SK-N-SH treated with all-trans-retinoic acid at 6 μM for 48 hours (cell line): Measurements from ENCODE around the gene IFI44L.

Experiments used
- ATAC-seq: fragments of 200-7000 bp; cut with Tn5 transposase; 3 replicates; pipeline ENCODE4 v1.9.1; 2020; ENCODE audit warnings: mild to moderate bottlenecking, moderate library complexity
- ARNTL ChIP-seq: fragments of 450-650 bp; formaldehyde crosslinking; IDR thresholded peaks from 2 replicates; pipeline ENCODE4 v1.5.0; 2020; ENCODE audit warnings: low read depth, mild to moderate bottlenecking, moderate library complexity, borderline replicate concordance
- BACH2 ChIP-seq: fragments of 250-450 bp; sonication (Bioruptor Pico); IDR thresholded peaks from 2 replicates; pipeline ENCODE4 v1.9.0; 2021; ENCODE audit warnings: mild to moderate bottlenecking, borderline replicate concordance
- CREB5 ChIP-seq: fragments of 250-450 bp; sonication (Bioruptor Pico); IDR thresholded peaks from 2 replicates; pipeline ENCODE4 v1.5.1; 2020; ENCODE audit warnings: low read depth, mild to moderate bottlenecking, moderate library complexity
- CSDC2 ChIP-seq: fragments of 250-450 bp; sonication (Bioruptor Pico); IDR thresholded peaks from 2 replicates; pipeline ENCODE4 v1.5.0; 2020; ENCODE audit warnings: mild to moderate bottlenecking, moderate library complexity
- ESRRG ChIP-seq: fragments of 250-450 bp; sonication (Bioruptor Pico); IDR thresholded peaks from 2 replicates; pipeline ENCODE4 v1.6.1; 2021; ENCODE audit warnings: mild to moderate bottlenecking
- ISL1 ChIP-seq: fragments of 250-450 bp; sonication (Bioruptor Pico); IDR thresholded peaks from 2 replicates; pipeline ENCODE4 v2.1.2; 2022; ENCODE audit warnings: mild to moderate bottlenecking, moderate library complexity
- OSR1 ChIP-seq: fragments of 250-450 bp; sonication (Bioruptor Pico); IDR thresholded peaks from 2 replicates; pipeline ENCODE4 v1.8.0; 2022; ENCODE audit warnings: moderate library complexity, mild to moderate bottlenecking, inconsistent platforms
- PATZ1 ChIP-seq: fragments of 250-450 bp; sonication (Bioruptor Pico); IDR thresholded peaks from 2 replicates; pipeline ENCODE4 v1.8.0; 2020; ENCODE audit warnings: mild to moderate bottlenecking, moderate library complexity, borderline replicate concordance
- POU6F1 ChIP-seq: fragments of 250-450 bp; sonication (Bioruptor Pico); IDR thresholded peaks from 2 replicates; pipeline ENCODE4 v1.8.0; 2021; ENCODE audit warnings: low read depth, mild to moderate bottlenecking, moderate library complexity, borderline replicate concordance
- PPARA ChIP-seq: fragments of 250-450 bp; sonication (Bioruptor Pico); IDR thresholded peaks from 2 replicates; pipeline ENCODE4 v1.5.0; 2020; ENCODE audit warnings: mild to moderate bottlenecking, borderline replicate concordance
- RARB ChIP-seq: fragments of 250-450 bp; sonication (Bioruptor Pico); IDR thresholded peaks from 2 replicates; pipeline ENCODE4 v1.8.0; 2021; ENCODE audit warnings: mild to moderate bottlenecking, moderate library complexity
- SNAI2 ChIP-seq: fragments of 250-450 bp; sonication (Bioruptor Pico); IDR thresholded peaks from 2 replicates; pipeline ENCODE4 v1.5.0; 2020; ENCODE audit warnings: mild to moderate bottlenecking, moderate library complexity
- TCF4 ChIP-seq: fragments of 250-450 bp; sonication (Bioruptor Pico); IDR thresholded peaks from 2 replicates; pipeline ENCODE4 v1.8.0; 2021; ENCODE audit warnings: mild to moderate bottlenecking, moderate library complexity, borderline replicate concordance
- TOX ChIP-seq: fragments of 250-450 bp; sonication (Bioruptor Pico); IDR thresholded peaks from 2 replicates; pipeline ENCODE4 v1.8.0; 2021; ENCODE audit warnings: mild to moderate bottlenecking, moderate library complexity, borderline replicate concordance
- TSHZ2 ChIP-seq: fragments of 250-450 bp; sonication (Bioruptor Pico); IDR thresholded peaks from 2 replicates; pipeline ENCODE4 v1.5.0; 2020; ENCODE audit warnings: mild to moderate bottlenecking, moderate library complexity
- ZC3H10 ChIP-seq: fragments of 250-450 bp; sonication (Bioruptor Pico); IDR thresholded peaks from 2 replicates; pipeline ENCODE4 v1.5.1; 2021; ENCODE audit warnings: mild to moderate bottlenecking, moderate library complexity
- ZFP3 ChIP-seq: fragments of 250-450 bp; sonication (Bioruptor Pico); IDR thresholded peaks from 2 replicates; pipeline ENCODE4 v1.5.0; 2020; ENCODE audit warnings: mild to moderate bottlenecking, moderate library complexity
- ZFP30 ChIP-seq: fragments of 450-650 bp; formaldehyde crosslinking; IDR thresholded peaks from 2 replicates; pipeline ENCODE4 v1.5.0; 2022; ENCODE audit warnings: mild to moderate bottlenecking, moderate library complexity
- ZNF565 ChIP-seq: fragments of 450-650 bp; formaldehyde crosslinking; conservative IDR thresholded peaks from 2 replicates; pipeline ENCODE4 v1.5.0; 2020; ENCODE audit warnings: low read depth, mild to moderate bottlenecking, moderate library complexity
- ZNF70 ChIP-seq: fragments of 450-650 bp; formaldehyde crosslinking; IDR thresholded peaks from 2 replicates; pipeline ENCODE4 v1.5.0; 2020; ENCODE audit warnings: mild to moderate bottlenecking, moderate library complexity

Gene IFI44L

GRCh38 chr1:78606274-78606673 lies 14.0 kb upstream of the IFI44L start:
- ATAC-seq: no peak
- TF ChIP-seq PPARA (CRISPR knock-in tag) (no peak), CREB5 (CRISPR knock-in tag) (no peak), PATZ1 (no peak), ZFP3 (CRISPR knock-in tag) (no peak), RARB (CRISPR knock-in tag) (no peak), ZFP30 (CRISPR knock-in tag) (no peak), ZC3H10 (CRISPR knock-in tag) (no peak)

GRCh38 chr1:78607334-78607927 lies 12.8 kb upstream of the IFI44L start:
- no peak for TF ChIP-seq CSDC2 (CRISPR knock-in tag)
- TF ChIP-seq ZNF565 (CRISPR knock-in tag): no peak
- TF ChIP-seq PPARA (CRISPR knock-in tag): no peak
- TF ChIP-seq ZC3H10 (CRISPR knock-in tag): no peak
- TF ChIP-seq ISL1 (CRISPR knock-in tag): no peak
- no peak for TF ChIP-seq BACH2 (CRISPR knock-in tag)
- TF ChIP-seq TOX (CRISPR knock-in tag): no peak
- no peak for TF ChIP-seq POU6F1 (CRISPR knock-in tag)
- no peak for TF ChIP-seq OSR1 (CRISPR knock-in tag)
- TF ChIP-seq ESRRG (CRISPR knock-in tag): no peak
- TF ChIP-seq ZFP30 (CRISPR knock-in tag): no peak
- no peak for TF ChIP-seq ZFP3 (CRISPR knock-in tag)
- no peak for TF ChIP-seq TSHZ2 (CRISPR knock-in tag)
- no peak for TF ChIP-seq RARB (CRISPR knock-in tag)
- no peak for TF ChIP-seq ARNTL (CRISPR knock-in tag)
- no peak for TF ChIP-seq CREB5 (CRISPR knock-in tag)
- no peak for TF ChIP-seq PATZ1
- TF ChIP-seq TCF4: no peak
- no peak for TF ChIP-seq ZNF70 (CRISPR knock-in tag)
- no peak for TF ChIP-seq SNAI2
- peak; percentile 60 for ATAC-seq
